Measurements from ENCODE around the gene STK4.

The STK4 gene

DNA sequence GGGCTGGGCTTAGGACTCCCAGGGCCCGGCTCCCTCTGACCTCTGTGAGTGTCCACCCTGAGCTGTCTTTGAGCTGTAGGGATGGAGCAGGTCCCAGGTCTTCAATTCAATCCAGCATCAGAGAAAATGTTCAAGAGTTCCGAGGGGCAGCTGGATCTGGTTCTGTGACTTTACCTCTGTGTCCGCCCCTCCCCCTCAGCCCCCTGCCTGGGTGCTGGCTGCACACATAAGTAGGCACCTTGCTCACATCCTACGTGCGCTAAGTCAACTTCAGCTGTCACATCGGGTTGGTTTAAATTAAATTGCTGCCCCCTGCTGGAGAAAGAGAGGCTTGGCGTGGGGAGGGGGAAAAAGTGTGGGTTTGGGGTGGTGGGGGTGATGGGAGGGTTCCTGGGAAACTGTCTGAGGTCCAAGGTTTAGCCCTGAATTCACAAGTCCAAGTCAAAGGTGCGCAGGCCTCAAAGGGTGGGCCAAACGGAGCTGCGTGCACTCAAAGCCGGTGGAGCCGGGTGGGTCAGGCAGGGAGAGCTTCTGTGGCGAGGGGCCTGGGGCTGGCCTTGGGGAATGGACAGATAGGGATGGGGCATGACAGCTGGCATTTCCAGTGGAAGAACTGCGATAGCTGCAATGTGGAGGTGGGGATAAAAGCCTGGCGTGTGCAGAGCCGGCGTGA, 145.6 kb downstream of the STK4 start:
- no peak for DNase-seq (ENCODE audit: low read depth)

DNA sequence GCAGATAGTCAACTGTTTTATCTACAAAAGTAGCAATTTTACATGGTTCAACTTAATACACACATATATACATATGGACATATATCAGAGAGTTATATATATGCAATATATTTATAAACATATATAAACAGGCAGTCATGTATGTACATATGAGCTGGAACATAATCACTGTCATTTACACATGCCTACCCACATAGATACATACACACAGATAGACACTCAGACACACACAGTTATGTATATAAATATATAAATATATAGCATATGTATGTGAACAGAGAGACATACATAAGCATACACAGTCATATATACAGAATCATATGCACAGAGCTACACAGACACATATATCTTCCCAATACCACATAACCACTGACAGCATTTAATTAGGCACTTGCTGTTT, 146.4 kb downstream of the STK4 start:
- no peak for DNase-seq (ENCODE audit: low read depth)

DNA sequence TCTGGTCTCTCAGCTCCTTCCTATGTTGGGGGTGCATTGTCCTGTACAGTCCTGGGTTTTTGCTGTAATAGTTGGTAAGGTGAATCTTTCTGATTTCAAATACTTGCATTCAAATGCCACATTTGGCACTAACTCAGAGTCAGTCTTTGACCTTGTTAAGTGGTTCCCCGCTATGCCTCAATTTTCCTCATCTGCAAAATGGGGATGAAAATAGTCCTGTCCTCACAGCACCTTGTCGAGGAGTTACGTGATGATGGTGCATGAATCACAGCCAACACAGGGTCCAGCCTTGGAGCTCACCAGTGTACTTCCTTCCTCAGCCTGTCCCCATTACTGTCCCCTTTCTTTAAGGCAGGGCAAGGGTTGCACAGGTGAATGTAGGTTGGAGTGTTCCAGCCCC, 147.6 kb downstream of the STK4 start:
- no peak for DNase-seq (ENCODE audit: low read depth)

DNA sequence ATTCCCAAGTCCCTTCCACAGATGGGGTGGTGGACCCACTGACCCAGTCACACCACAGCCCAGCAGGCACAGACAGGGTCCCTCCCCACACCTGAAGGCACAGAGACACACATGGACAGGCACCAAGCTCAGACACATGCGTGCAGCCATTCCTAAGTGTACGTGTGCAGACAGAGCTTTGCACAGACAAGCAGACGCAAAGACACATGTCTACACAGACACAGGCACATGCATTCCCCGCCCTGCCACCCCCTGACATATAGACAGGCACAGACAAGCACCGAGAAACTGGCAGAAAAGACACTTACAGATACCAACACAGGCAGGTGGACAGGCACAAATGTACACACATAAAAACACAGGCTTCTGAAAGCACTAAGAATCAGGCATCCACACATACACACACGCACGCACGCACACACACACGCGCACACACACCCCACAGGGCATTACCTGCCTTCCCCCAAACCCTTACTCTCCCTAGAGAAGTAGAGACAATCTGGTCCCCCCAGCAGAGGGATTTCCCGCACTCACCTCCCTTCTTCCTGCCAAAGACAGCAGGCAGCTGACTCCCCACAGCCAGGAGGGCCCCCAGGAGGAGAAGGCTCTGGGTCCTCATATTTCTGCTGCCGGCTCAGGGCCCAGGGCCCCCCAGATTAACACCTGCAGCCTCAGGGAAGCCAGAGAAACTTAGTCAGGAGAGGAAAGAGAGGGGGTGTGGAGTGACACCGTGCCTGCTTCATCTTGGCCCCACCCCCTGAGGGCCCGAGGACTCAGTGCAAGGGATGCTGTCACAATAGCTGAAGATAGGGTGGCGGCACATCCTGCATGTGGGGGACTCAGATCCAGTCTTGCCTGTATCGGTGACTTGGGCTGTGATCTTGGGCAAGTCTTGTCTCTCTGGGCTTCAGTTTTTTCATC, 148.4 kb downstream of the STK4 start, which contains the start of gene WFDC5:
Gene WFDC5 (minus strand): TSS at position 710 of the 921 bp plus-strand sequence. CDS start 91 bp downstream, at position 619.
- no peak for DNase-seq (ENCODE audit: low read depth)

DNA sequence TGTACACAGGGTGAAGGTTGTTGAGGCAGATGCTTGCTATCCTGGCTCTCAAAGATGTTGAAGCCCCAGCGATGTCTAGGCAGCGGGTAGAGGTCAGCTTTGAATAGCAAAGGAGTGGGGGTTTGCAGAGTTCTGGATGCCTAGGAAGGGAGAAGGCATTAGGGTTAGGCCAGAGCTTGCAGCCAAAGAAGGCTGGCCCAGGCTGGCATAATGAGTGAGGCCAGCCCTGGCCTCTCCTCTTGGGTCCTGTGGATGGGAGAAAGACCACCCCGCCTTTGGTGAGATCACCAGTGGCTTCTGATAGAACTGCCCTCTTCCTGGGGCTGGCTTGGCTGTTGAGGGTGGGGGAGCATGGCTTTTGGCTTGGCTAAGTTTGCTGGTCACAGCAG, 149.1 kb downstream of the STK4 start:
- no peak for DNase-seq (ENCODE audit: low read depth)

DNA sequence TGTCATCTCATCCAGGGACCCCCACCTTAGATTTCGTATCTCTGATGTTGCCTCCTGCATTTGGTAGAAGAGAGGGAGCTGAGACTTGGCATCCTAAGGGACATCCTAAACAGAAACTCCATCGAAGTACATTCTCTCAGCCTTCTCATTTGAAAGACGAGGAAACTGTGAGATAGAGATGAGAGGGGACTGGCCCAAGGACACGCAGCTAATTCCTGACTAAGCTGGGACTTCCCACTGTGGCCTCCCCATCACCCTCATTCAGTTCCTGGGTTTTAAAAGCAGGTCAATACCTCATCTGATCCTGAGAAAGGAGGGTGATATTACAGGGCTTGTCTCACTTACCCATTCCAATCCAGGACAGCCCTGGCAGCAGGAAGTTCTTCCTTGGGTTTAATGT, 149.5 kb downstream of the STK4 start:
- DNase-seq (ENCODE audit: low read depth): no peak

DNA sequence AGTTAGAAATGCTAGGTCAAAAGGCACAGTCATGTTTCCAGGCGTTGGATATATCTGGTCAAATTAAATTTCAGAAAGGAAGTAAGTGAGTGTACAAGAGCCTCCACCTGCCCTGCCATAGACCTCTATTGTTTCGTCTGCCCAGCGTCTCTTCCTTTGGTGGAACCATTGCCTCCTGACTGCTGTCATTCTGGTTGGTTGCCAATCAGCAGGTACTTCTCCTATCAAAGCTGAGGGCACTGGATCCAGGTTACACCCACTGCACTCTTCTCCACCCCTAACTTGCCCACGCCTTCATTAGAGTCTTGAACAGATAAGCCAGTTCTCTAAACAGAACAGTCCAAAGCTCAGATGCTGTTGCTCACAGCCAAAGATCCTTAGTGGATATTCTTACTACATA, 151.3 kb downstream of the STK4 start:
- DNase-seq (ENCODE audit: low read depth): no peak

DNA sequence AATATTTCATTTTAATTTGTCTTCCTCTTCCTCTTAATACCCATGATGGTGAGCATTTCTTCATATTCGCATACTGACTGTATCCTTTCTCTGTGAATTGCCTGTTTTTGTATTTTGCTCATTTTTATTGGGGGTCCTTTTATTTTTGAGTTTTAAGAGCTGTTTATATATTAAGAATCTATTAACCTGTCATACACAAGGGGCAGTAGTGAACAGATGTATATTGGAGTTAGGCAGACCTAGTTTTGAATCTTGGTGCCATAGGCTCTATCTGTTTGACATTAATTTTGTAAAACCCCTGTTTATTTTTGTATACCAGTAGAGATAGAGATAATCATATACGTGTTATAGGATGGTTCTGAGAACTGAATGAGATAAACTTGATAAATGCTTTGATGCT, 151.7 kb downstream of the STK4 start:
- no peak for DNase-seq (ENCODE audit: low read depth)

DNA sequence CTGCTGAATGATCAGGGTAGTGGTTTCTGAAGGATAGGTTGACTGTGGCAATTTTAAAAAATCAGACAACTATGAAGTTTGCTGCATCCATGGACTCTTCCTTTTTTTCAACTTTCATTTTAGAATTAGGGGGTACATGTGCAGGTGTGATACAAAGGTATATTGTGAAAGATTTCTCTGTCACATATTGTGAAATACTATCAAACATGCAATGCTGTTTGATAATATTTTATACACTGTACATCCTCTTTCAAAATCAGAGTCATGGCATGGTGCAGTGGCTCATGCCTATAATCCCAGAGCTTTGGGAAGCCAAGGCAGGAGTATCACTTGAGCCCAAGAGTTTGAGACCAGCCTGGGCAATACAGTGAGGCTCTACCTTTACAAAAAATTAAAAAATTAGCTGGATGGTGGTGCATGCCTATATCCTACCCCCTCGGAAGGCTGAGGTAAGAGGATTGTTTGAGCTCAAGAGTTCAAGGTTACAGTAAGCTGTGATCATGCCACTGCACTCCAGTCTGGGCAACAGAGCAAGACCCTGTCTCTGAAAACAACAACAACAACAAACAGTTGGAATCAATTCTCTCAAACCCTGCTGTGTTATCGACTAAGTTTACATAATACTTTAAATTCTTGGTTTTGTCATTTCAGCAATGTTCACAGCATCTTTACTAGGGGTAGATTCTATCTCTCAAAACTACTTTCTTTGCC, 153.4 kb downstream of the STK4 start:
- no peak for DNase-seq (ENCODE audit: low read depth)

DNA sequence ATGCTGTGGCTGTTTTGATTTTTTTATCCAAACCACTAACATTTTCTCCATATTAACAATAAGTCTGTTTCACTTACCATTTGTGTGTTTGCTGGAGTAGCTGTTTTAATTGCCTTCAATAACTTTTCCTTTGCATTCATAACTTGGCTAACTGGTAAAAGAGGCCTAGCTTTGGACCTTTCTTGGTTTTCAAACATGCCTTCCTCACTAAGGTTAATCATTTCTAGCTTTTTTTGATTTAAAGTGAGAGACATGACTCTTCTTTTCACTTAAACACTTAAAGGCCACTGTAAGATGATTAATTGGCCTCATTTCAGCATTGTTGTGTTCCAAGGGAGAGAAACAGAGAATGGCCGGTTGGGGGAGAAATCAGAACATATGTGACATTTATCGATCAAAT, 155.1 kb downstream of the STK4 start:
- no peak for DNase-seq (ENCODE audit: low read depth)

DNA sequence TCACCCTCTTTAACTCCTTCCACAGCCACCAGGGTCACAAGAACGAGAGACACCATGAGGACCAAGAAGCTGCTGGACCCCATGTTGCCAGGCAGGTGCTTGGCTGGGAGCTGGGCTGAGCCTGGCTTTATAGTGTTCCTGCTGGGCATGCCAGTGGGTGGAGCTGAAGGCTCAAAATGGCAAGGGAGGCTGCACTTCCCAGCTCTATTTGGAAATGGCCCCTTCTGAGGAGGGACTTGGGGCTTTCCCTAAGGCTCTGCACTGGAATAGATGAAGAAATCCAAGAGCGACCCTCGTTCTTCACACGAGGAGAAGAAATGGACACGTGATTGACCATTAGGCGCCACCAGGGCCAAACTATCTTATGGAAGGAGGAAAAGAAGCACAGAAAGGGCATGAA, 158.1 kb downstream of the STK4 start, which contains the start of gene WFDC12:
Gene WFDC12 (minus strand): TSS at position 101 of the 400 bp plus-strand sequence. CDS start 18 bp downstream, at position 83.
- no peak for DNase-seq (ENCODE audit: low read depth)

DNA sequence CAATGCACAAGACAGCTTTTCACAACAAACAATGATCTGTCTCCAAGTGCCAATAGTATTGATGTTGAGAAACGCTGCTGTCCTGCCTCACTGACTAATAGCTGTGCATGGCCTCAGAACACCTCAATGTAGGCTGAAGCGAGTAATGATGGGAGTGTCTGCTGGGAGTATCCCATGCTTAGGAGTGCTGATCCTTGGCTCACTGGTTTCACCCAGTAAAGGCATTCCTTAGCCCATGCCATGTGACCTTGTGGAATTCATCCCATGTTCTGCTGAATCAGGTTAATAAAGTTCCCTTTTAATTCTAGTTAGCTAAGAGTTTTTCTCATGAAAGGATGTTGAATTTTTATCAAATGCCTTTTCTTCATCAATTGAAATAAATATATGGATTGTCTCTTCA, 161.8 kb downstream of the STK4 start:
- no peak for DNase-seq (ENCODE audit: low read depth)

Measured in GM04504 (cell line).